Measurements from ENCODE around the gene HIPK2. TPM values are rescaled to one million over a fixed set of nuclear protein-coding genes. Genes with fewer than 3 reads are reported as not detected.

Gene HIPK2
- total RNA-seq, 1 donor from 2014 or later = 23.0 TPM

DNA sequence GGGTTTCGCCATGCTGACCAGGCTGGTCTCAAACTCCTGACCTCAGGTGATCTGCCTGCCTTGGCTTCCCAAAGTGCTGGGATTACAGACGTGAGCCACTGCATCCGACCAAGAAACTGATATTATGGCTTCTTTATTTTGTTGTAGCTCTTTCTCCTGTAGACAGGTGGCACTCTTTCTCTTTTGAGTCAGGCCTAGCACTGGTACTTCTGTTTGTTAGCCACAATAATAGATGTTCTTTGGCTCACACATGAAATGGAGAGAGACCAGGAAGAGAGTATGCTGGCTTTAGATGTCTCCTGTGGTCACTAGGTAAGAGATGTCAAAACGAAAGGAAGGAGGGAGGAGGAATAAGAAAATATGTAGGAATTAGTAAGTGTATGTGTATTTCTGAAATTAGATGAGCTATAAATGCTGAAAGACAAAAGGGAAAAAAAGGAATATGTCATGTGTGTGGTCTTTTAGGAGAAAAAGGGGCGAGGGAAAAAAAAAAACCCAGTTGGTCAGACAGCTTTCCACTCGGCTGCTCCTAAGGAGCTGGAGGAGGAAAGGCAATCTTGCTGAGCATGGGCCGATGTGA is 175.6 kb downstream of the HIPK2 start:
- no peak overlapping the region for H3K27ac Mint-ChIP-seq
- no peak for DNase-seq
- H3K4me1 Mint-ChIP-seq = no peaks in the 10 kb centered on the region
- POLR2A ChIA-PET = interaction anchor here (0.5 kb wide), 1 partner anchor 231 kb away, joined by 8 read pairs; no protein-coding TSS in a partner anchor
- ATAC-seq (ENCODE audit: low read depth) = no peak
- CTCF ChIA-PET = interaction anchor here (0.9 to 2.5 kb wide), 13 partner anchors 13 to 404 kb away, joined by 3 to 12 read pairs (median 5); no protein-coding TSS in a partner anchor
- H3K36me3 Mint-ChIP-seq (ENCODE audit: low read depth) = peaks cover 41% of the 10 kb centered on the region
- no peaks in the 10 kb centered on the region for H3K27me3 Mint-ChIP-seq
- no peak for TF ChIP-seq CTCF (IDR thresholded peaks at IDR 0.05)
- intact Hi-C loops (cut with micrococcal nuclease) = loop anchor here (1.0 to 2.0 kb wide), 2 partner anchors 45 to 400 kb away; no protein-coding TSS in a partner anchor
- no peaks in the 10 kb centered on the region for H3K9me3 Mint-ChIP-seq
- H3K4me3 Mint-ChIP-seq = no peak overlapping the region

DNA sequence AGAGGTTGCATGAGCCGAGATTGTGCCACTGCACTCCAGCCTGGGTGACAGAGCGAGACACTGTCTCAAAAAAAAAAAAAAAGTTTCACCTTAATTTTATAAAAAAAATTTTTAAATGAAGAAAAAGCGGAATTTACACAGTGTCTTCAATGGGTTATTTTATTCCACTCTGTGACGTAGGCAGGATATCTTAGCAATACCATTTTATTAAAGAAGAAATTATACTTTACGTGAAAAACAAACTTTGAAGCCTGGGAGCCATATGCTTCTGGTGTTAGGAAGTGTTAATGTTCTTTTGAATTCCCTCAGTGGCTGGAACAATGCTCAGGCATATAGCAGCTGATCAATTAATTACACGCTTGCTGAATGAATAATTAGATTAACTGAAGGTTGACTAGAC is 176.6 kb downstream of the HIPK2 start:
- POLR2A ChIA-PET = no interaction called here
- no peak for ATAC-seq (ENCODE audit: low read depth)
- H3K36me3 Mint-ChIP-seq (ENCODE audit: low read depth) = peaks cover 44% of the 10 kb centered on the region

DNA sequence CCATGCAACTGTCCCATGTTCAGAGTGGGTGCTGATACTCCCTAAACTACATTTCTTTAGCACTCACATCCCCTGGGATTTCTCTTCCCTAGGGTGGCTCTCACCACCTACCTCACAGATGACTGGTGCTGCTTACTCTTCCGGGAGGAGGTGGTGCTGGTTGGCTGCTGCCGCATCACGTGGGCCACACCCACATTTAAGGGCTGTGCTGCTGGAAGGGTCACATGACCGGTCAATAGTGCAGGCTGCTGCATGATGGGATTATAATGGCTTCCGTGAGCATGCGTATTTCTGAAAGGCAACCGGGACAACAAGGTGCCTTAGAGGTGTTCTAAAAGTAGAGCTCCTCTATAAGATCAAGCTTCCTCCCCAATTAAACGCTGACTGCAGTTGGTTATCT is 177.5 kb downstream of the HIPK2 start:
- H3K4me3 Mint-ChIP-seq = no peak overlapping the region
- POLR2A ChIA-PET = no interaction called here
- CTCF ChIA-PET = interaction anchor here (2.5 kb wide), 1 partner anchor 45 kb away, joined by 11 read pairs; no protein-coding TSS in a partner anchor
- TF ChIP-seq CTCF (IDR thresholded peaks at IDR 0.05) = no peak
- intact Hi-C loops (cut with micrococcal nuclease) = no loop called here
- peaks cover 47% of the 10 kb centered on the region for H3K36me3 Mint-ChIP-seq (ENCODE audit: low read depth)
- DNase-seq (no peak), ATAC-seq (ENCODE audit: low read depth) (no peak)
- no peak overlapping the region for H3K27ac Mint-ChIP-seq
- no peaks in the 10 kb centered on the region for H3K4me1 Mint-ChIP-seq
- H3K27me3 Mint-ChIP-seq = no peaks in the 10 kb centered on the region
- no peaks in the 10 kb centered on the region for H3K9me3 Mint-ChIP-seq

More for the DNA sequence above, 176.6 kb downstream of the HIPK2 start:
- Mint-ChIP-seq H3K4me3 (no peak overlapping the region), H3K4me1 (no peaks in the 10 kb centered on the region), H3K27me3 (no peaks in the 10 kb centered on the region), H3K27ac (no peak overlapping the region), H3K9me3 (no peaks in the 10 kb centered on the region)
- CTCF ChIA-PET = interaction anchor here (1.2 to 2.5 kb wide), 6 partner anchors 17 to 405 kb away, joined by 3 to 12 read pairs (median 6); no protein-coding TSS in a partner anchor
- intact Hi-C loops (cut with micrococcal nuclease) = no loop called here
- DNase-seq = no peak
- TF ChIP-seq CTCF (IDR thresholded peaks at IDR 0.05) = no peak

- no peak overlapping the region for H3K27ac Mint-ChIP-seq
- no peak overlapping the region for H3K4me3 Mint-ChIP-seq
- intact Hi-C loops (cut with micrococcal nuclease) = no loop called here
- POLR2A ChIA-PET = no interaction called here
- CTCF ChIA-PET = no interaction called here
- DNase-seq (no peak), ATAC-seq (ENCODE audit: low read depth) (no peak)
- TF ChIP-seq CTCF (IDR thresholded peaks at IDR 0.05) = no peak
- H3K36me3 Mint-ChIP-seq (ENCODE audit: low read depth) = peaks cover 59% of the 10 kb centered on the region
- H3K27me3 Mint-ChIP-seq = no peaks in the 10 kb centered on the region
- H3K9me3 Mint-ChIP-seq = no peaks in the 10 kb centered on the region
- no peaks in the 10 kb centered on the region for H3K4me1 Mint-ChIP-seq
Observed at GRCh38 chr7:139598642-139599041, 179.2 kb downstream of the HIPK2 start.

- DNase-seq = no peak
- POLR2A ChIA-PET = no interaction called here
- CTCF ChIA-PET = no interaction called here
- no peak overlapping the region for H3K27ac Mint-ChIP-seq
- peaks cover 73% of the 10 kb centered on the region for H3K36me3 Mint-ChIP-seq (ENCODE audit: low read depth)
- H3K4me3 Mint-ChIP-seq = no peak overlapping the region
- no peak for TF ChIP-seq CTCF (IDR thresholded peaks at IDR 0.05)
- ATAC-seq (ENCODE audit: low read depth) = no peak
- H3K27me3 Mint-ChIP-seq = no peaks in the 10 kb centered on the region
- no peaks in the 10 kb centered on the region for H3K9me3 Mint-ChIP-seq
- H3K4me1 Mint-ChIP-seq = no peaks in the 10 kb centered on the region
- intact Hi-C loops (cut with micrococcal nuclease) = no loop called here
Observed at GRCh38 chr7:139597028-139597427, 180.8 kb downstream of the HIPK2 start.

All from activated B cell treated with CpG ODN at 0.5 μM for 24 hours (primary cell).